ENCODE data around the gene RBPMS2. TPM values are rescaled to one million over a fixed set of nuclear protein-coding genes. Genes with fewer than 3 reads are reported as not detected.

RBPMS2 gene
- total RNA-seq, 1 donor, result 0.27 TPM

DNA sequence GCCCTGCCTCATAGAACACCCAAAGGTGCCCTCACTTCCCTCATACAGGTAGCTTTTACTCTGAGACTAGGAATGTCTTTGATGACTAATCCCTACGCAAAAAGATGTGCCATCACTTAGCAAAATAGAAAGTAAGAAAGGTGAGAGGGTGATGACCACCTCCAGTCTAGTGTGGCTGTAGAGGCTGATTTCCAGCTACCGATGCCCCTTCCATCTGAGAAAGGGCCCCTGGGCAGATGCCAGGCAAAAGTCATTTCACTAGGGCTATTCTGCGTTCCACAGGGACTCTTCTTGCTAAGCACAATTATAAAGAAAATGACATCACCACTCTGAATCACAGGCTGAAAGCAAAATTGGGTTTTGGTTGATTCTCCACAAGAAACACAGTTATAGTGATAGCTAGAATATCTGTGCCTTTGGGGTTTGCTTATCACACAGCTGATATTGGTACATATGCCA, 77.4 kb downstream of the RBPMS2 start:
- DNase-seq (ENCODE audit: low read depth in 2 of 3, low spot score in 2 of 3), result no peak

DNA sequence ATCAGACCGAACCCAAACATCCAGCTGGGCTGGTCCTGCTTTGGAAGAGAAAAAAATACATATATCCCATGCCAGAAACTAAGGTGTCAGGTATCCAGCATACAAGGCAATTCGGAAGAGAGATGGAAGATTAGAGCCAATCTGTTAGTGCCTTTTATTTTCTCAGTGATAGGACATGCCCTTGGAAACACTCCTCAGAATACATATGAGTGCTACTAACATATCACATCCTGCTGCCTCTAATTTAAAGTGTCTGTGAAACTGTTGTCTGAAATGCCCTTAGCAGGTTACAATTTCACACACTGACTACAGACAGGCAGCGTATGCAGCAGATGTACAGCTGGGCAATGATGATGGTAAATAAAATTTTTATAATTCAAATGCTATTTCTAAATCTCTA, 78.9 kb downstream of the RBPMS2 start:
- DNase-seq (ENCODE audit: low read depth in 2 of 3, low spot score in 2 of 3), result no peak

DNA sequence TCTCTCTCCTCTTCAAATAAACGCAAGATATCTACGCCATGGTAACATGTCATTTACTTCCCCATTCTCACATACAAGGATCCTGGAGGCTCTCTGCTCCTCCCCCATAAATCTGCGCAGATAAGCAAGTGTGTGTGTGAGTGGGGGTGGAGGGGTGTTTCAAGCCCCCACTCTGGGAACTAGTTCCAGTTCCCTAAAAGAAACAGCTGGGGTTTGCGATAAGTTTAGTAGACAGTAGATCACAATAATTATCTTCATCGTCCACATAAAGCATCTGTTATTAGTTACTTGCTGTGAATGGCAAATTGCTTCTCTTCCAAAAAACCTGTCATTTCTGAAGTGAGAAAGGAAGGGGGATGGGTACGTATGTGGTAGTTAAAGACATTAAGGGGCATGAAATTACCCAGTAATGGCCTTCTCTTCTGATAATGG, 79.8 kb downstream of the RBPMS2 start:
- DNase-seq (ENCODE audit: low read depth in 2 of 3, low spot score in 2 of 3), result peak in 2 of 3 donors; percentile 94 to 99

DNA sequence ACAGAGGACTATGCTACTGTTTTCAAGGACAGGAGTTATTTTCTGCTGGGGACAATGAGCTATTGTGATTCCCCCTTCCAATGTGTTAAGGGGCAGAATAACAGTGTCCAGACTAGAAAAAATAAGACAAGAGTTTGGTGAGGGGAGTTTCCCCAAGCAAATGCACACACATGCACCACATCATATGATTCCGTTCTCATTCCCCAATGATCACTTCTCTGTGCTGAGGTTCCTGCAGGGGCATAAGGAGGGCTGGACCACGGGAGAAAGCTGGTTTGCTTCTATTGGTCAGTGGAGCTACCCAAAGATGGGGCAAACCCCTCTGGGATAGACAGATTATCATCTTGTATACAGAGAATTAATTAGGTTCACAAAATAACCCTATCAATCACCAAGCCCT, 80.6 kb downstream of the RBPMS2 start:
- DNase-seq (ENCODE audit: low read depth in 2 of 3, low spot score in 2 of 3), result no peak

DNA sequence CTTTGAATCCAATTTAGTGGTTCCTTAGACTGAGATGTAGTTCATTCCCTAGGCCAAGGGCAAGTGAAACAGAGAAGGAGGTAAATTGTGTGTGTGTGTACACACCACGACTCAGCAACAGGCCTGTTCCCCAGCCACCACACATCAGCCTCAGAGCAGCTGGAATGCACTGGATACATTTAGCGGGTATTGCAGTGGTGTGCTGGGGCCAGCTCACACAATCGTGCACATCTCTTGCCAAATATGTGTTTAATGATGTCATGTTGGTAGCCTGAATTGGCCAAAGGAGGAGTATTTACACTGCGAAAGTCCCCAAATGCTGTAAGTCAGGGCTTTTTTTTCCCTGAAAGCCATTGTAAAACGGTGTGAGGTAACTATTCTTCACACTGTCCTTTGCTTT, 82.3 kb downstream of the RBPMS2 start:
- DNase-seq (ENCODE audit: low read depth in 2 of 3, low spot score in 2 of 3), result peak in 1 of 3 donors; percentile 31

DNA sequence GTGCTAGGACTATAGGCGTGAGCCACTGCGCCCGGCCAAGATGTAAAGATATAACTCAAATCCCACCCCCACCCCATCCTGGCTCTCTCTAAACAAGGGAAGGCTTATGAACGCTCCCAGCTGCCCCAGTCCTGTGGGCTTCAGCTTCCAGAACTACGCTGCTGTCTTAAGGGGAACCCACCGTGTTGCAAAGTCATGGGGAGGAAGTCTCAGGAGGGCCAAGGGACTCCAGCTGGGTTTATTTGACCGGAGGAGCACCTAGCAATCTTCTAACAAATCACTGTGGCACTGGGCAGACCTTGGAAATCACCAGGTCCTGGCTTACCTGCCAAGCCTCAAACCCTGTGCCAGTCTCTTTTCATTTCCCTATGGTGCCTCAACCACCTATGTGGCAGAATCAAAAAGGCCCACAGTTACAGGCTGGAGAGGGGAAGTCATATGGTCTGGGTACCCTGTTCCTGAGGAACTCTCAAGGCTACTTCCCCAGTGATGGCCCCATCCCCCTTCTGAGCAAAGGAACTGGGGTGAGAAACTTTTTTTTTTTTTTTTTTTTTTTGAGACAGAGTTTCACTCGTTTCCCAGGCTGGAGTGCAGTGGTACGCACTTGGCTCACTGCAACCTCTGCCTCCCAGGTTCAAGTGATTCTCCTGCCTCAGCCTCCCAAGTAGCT, 83.4 kb downstream of the RBPMS2 start:
- DNase-seq (ENCODE audit: low read depth in 2 of 3, low spot score in 2 of 3), result peak in 1 of 3 donors; percentile 67

DNA sequence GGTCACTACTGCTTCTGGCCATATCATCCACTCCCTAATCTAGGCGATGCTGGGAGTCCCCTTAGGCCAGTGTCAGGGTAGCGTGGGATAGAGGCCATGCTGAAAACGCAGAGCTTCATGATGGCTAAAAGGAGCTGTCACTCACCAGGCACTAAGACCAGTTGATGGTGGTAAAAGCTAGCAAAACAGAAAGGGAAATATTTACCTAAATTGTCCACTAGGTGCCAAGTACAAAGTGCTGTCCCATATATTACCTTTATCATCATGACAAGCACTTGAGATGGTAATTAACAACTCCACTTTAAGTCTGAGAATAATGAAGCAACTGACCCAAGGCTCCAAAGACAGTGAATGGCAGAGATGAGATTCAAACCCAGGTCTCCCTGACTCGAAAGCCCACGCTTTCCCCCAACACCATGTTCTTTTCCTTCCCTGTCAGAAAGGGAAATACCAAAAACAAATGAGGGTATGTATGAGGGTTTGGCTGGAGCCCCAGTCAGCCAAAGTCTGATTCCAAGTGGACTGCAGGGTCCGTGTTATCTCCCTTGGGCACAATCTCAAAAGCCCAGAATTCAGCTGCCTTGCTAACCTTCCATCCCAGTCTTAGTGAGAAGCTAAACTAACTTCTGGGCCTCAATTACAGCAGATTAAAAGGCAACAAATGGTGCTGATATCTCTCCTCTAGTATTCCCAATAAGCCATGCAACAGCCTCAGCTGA, 84.7 kb downstream of the RBPMS2 start:
- no peak for DNase-seq (ENCODE audit: low read depth in 2 of 3, low spot score in 2 of 3)

DNA sequence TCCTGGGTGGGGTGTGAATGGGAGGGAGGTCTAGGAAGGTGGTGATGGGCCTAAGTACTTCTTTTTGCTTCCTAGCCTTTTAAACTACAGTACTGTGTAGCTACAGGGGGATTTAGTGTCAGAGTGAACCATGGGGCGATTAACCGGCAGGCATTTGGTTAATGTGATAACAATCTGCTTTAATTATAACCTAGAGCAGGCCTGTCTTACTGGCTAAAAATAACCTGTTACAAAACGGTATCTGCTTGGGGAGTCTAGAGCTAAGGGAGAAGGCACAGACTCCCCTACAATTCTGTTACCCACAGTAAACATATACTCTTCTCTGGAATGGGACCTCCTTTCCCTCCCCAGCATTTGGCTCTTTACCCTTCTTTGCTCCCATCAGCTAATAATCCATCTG, 85.4 kb downstream of the RBPMS2 start:
- no peak for DNase-seq (ENCODE audit: low read depth in 2 of 3, low spot score in 2 of 3)

Small RNA genes within 50 kb of the gene (small RNA-seq; reads per million reads assigned to genes)
- gene AC100830.2 (not detected), gene MIR1272 (not detected)

Other genes starting within 250 kb of the RBPMS2 start
- gene PIF1, start 50.1 kb upstream of the RBPMS2 start, total RNA-seq, result 0.27 TPM
- gene PLEKHO2, start 66.3 kb upstream of the RBPMS2 start, total RNA-seq, result 45.8 TPM
- gene ANKDD1A, start 136.3 kb upstream of the RBPMS2 start, total RNA-seq, result 6.2 TPM
- gene SPG21, start 214.3 kb upstream of the RBPMS2 start, total RNA-seq, result 49.5 TPM

All from hematopoietic multipotent progenitor cell (in vitro differentiated cells).